Vagina (tissue), 2 donors: ENCODE measurements around the gene CSNK1E.

Experiments used
- CTCF ChIP-seq, 3 experiments: fragments of 450-650 bp in 2 of 3; fragments of 200-600 bp in 1 of 3; sonication (generic) in 1 of 3; IDR thresholded peaks; one replicate each; pipeline ENCODE4 v1.5.1; 2017 to 2019; ENCODE audit warnings: antibody characterized with exemption in 3 of 3, mild to moderate bottlenecking in 2 of 3, moderate library complexity in 2 of 3
- POLR2A ChIP-seq, 2 donors: fragments of 450-650 bp; IDR thresholded peaks; one replicate each; pipeline ENCODE4 v1.6.1; 2017; ENCODE audit warnings: antibody characterized with exemption in 2 of 2, mild to moderate bottlenecking in 2 of 2, moderate library complexity in 2 of 2
- POLR2AphosphoS5 ChIP-seq, 2 donors: sonication (generic); formaldehyde crosslinking; IDR thresholded peaks; one replicate each; pipeline ENCODE4 v1.9.0; 2017; ENCODE audit warnings: antibody characterized with exemption in 2 of 2, mild to moderate bottlenecking in 2 of 2, low read depth in 1 of 2; ENCODE audit not compliant: insufficient read depth in 1 of 2

- TF ChIP-seq CTCF (IDR thresholded peaks at IDR 0.05), result no peak
- TF ChIP-seq POLR2AphosphoS5 (IDR thresholded peaks at IDR 0.05; ENCODE audit: insufficient read depth in 1 of 2, low read depth in 1 of 2), result peak; percentile 20 to 65
- TF ChIP-seq POLR2A (IDR thresholded peaks at IDR 0.05), result no peak
These were observed 76.4 kb downstream of the CSNK1E start for GRCh38 chr22:38240734-38241252.
